Esophagus muscularis mucosa (tissue), 3 donors: Measurements from ENCODE around the gene ITPA.

Source experiments
- EP300 ChIP-seq: sonication (generic); formaldehyde crosslinking; IDR thresholded peaks from one replicate; pipeline ENCODE4 v1.6.1; 2017; ENCODE audit warnings: antibody characterized with exemption
- TF ChIP-seq, protein P1 (sequence below), 3 experiments: fragments of 200-600 bp in 2 of 3; fragments of 450-650 bp in 1 of 3; sonication (generic) in 2 of 3; IDR thresholded peaks; one replicate each; pipeline ENCODE4 v1.5.1; 2017 to 2019; ENCODE audit warnings: antibody characterized with exemption in 3 of 3, mild to moderate bottlenecking in 2 of 3, moderate library complexity in 1 of 3

DNA sequence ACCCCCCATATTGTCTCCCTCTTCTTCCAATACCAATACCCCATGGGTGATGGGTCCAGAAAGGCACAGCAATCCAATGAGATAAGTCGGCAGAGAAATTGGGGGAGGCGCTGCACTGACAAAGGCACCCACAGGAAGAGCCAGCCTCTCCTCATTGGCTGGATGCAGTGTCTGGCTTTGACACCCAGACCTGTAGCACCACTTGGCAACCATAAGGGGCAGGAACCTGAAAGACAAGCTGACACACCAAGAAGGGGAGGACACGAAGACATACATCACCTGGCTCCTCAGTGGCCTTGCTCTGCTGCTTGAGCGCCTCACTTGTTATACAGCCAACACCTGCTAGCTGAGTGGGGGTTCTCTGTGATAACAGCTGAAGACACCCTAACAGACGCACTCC is 49.1 kb downstream of the ITPA start:
- TF ChIP-seq, protein P1, sequence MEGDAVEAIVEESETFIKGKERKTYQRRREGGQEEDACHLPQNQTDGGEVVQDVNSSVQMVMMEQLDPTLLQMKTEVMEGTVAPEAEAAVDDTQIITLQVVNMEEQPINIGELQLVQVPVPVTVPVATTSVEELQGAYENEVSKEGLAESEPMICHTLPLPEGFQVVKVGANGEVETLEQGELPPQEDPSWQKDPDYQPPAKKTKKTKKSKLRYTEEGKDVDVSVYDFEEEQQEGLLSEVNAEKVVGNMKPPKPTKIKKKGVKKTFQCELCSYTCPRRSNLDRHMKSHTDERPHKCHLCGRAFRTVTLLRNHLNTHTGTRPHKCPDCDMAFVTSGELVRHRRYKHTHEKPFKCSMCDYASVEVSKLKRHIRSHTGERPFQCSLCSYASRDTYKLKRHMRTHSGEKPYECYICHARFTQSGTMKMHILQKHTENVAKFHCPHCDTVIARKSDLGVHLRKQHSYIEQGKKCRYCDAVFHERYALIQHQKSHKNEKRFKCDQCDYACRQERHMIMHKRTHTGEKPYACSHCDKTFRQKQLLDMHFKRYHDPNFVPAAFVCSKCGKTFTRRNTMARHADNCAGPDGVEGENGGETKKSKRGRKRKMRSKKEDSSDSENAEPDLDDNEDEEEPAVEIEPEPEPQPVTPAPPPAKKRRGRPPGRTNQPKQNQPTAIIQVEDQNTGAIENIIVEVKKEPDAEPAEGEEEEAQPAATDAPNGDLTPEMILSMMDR (IDR thresholded peaks at IDR 0.05), result no peak
- TF ChIP-seq EP300, result no peak
